GM21576 (cell line): ENCODE results near the gene ULBP1.
"Not testable (repeated sequence)": the region's sequence is repeated elsewhere in the genome, so short reads cannot be mapped to it uniquely, and the experiment has no call there.

Experiments used
- ATAC-seq: cut with Tn5 transposase; IDR thresholded peaks from one replicate; pipeline ENCODE4 v1.9.1; 2021; ENCODE audit warnings: mild to moderate bottlenecking, moderate library complexity; ENCODE audit not compliant: unreplicated experiment

Gene ULBP1

GRCh38 chr6:149933036-149933435, 30.7 kb upstream of the ULBP1 start:
- ATAC-seq = no peak

- ATAC-seq = no peak
Measured at GRCh38 chr6:149933461-149933860, 30.3 kb upstream of the ULBP1 start.

- no peak for ATAC-seq
Measured at GRCh38 chr6:149934249-149935156, 29.2 kb upstream of the ULBP1 start.

GRCh38 chr6:149935246-149935645, 28.5 kb upstream of the ULBP1 start:
- ATAC-seq = no peak

DNA sequence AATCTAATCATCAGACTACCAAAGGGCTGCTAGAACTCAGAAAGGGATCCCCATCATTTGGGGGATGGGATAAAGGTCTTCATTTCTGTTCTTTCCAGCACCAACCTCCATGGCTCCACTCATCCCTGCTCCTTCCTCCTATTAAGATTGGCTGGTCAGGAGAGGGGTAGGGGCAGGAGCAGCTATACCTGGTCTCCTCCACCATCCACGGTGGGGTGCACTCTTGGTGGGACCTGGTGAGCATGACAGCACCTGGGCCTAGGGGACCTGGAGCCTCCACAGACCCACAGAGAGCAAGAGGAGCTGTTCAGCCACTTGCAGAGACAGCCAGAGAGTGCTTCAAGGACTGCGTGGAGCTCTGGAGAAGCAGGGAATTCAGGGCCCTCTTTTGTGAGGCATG, 28.1 kb upstream of the ULBP1 start:
- no peak for ATAC-seq

DNA sequence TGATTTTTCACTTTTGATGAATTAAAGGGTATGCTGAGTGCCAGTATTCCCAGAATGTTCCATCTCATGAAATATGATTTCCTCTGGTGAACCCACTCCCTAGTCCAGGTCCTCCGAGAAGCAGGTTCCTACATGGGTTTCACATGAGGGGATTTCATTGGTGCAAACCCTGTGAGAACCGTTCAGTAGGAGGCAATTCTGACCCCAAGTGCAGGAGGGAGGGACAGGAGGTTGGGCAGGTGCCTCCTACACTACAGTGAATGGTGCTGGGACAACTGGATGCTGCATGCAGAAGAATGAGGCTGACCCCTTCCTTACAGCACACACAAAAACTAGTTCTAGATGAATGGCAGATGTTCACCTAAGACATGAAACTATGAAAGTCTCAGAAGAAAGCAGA, 27.0 kb upstream of the ULBP1 start:
- ATAC-seq = no peak

DNA sequence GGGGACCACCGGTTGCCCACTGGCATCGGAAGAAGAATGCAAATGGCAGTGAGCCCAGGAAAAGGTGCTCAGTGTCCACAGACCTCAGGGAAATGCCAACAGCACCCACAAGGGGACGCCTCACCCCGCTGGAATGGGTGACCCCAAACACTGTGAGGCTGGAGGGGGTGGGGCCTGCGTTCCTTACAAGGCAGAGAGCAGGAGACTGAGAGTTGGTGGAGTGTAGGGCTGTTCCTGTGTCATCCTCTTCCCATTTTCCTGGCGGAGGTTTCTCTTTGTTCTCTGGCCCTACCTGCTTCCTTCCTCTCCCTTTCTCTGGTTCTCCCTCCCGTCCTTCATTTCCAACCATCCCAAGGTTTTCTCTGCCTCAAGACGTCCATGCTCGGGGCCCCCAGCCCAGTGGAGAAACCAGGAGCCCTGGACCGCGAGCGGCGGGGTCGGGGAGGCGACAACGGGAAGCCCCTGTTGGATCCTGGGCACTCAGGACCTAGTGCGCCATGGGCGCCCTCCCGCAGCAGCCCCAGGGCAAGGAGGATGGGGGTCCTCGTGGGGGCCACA, 25.7 kb upstream of the ULBP1 start:
- not testable (repeated sequence) for ATAC-seq

- ATAC-seq = peak; percentile 75
Measured at GRCh38 chr6:149938571-149939355, 25.0 kb upstream of the ULBP1 start.

GRCh38 chr6:149939356-149939648, 24.4 kb upstream of the ULBP1 start:
- no peak for ATAC-seq

GRCh38 chr6:149939909-149940671, 23.7 kb upstream of the ULBP1 start:
- ATAC-seq = no peak

- ATAC-seq = no peak
Measured at GRCh38 chr6:149940672-149940982, 23.1 kb upstream of the ULBP1 start.

DNA sequence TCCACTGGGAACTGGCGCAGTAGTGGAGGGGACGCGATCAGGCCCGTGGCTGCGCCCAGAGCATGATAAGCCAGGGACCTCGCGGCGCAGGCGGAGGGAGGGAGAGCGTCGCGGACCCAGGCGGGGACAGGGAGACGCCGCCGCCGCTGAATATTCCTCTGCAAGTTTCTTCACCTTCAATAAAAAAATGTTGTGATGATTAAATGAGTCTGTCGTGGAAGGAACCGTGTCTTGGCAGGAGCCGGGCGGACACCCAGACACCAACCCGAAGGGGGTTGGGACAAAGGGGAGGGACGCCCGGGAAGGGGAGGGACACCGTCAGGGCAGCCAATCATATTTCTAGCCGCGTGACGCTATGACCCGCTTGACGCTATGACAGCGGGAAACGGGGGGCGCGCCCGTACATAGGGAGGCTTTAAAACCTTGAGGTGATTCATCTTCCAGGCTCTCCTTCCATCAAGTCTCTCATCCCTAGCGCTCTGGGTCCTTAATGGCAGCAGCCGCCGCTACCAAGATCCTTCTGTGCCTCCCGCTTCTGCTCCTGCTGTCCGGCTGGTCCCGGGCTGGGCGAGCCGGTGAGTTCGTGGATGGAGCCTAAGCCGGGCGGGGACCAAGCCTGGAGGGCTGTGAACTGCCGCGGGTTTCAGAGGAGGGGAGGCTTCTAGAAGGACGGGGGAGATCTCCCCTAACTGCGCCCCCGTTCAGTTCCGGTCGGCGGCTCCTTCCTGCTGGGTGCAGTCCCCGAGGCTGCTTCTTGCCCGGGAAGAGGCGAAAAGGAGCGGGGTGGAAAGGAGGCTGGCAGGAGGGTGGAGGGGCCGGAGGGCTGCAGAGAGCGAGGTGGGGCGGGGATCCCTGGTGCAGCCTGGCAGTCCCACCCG, 21.9 kb upstream of the ULBP1 start, which contains the start of gene ULBP2:
ULBP2 (plus strand) TSS at position 432 of the 878 bp plus-strand sequence; CDS start at position 491, 59 bp downstream.
- ATAC-seq = peak; percentile 39

- ATAC-seq = no peak
Measured at GRCh38 chr6:149942461-149942829, 21.3 kb upstream of the ULBP1 start.

GRCh38 chr6:149943321-149943720, 20.4 kb upstream of the ULBP1 start:
- ATAC-seq = not testable (repeated sequence)

GRCh38 chr6:149945276-149945675, 18.5 kb upstream of the ULBP1 start:
- ATAC-seq = not testable (repeated sequence)

DNA sequence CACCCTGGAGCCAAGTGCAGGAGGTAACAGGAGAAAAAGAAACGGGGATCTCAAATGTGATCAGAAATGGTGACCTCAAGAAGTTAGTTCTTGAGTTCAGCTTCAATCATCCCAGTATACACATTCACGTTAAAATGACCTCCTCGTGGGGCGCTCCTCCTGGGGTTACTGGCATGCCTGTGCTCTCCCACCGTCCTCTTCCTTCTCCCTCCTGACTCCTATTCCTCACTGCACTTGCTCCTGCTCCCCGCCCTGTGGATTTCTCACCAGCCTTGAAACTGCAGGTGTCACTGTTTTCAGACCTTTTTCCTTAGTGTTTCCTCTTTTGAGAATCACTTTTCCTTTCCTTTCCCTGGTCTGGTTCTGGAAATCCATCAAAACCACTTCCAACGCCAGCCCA, 17.1 kb upstream of the ULBP1 start:
- ATAC-seq = not testable (repeated sequence)

GRCh38 chr6:149947533-149947932, 16.2 kb upstream of the ULBP1 start:
- ATAC-seq = not testable (repeated sequence)

DNA sequence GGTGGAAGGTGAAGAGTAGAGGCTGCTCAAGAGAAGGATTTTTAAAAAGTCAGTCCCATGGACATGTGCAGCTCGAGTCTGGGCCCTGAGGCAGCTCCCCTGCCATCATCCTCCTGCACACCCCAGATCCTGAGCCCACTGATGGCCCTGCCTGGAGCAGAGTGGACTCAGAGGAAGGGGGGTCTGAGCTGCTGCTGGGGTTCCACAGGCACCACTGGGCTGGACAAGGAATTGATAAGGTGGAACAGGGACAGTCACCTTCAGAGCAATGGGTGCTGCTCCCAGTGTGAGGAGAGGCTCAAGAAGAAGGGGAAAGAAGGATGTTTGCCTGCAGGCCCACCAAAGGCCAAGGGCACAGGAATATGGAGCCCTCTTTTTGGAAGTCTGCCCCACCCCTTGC, 15.7 kb upstream of the ULBP1 start:
- ATAC-seq = no peak

GRCh38 chr6:149948616-149949015, 15.1 kb upstream of the ULBP1 start:
- ATAC-seq = no peak

DNA sequence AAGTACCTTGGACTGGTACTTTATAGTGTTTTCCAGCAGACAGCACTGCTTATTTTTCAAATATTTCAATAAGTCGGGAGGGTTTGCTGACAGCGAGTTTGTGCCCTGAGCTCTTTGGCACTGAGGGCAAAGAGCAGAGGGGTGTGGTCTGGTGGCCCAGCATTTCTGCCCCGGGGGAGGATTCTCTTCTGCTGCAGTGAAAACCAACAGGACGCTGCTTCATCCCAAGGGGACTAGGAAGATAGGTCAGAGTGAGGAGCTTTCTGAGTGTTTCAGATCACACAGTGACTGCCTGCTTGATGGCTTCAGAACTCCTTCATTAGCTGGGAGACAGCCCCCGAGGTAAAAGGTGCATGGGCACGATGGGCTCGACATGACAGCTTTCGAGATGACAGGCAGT, 13.3 kb upstream of the ULBP1 start:
- no peak for ATAC-seq
